HCT116 (cell line): ENCODE results near the gene HCST. TPM values are rescaled to one million over a fixed set of nuclear protein-coding genes. Genes with fewer than 3 reads are reported as not detected.

ENCODE experiments used
- ATAC-seq: fragments of 200-7000 bp; cut with Tn5 transposase; 2 replicates; pipeline ENCODE4 v1.9.1; 2020; ENCODE audit warnings: mild to moderate bottlenecking, moderate library complexity
- BruUV-seq: library from RNA; stranded (reverse); fragments of 400-500 nt; replicated peaks from 2 replicates; lab custom pipeline; 2021; lab: Mats Ljungman, UMichigan
- CTCF ChIA-PET: fragments of 300-600 bp; sonication (Branson Sonifier 250); formaldehyde crosslinking; loops from one replicate; lab custom pipeline; 2021; ENCODE audit warnings: antibody characterized with exemption; lab: Charles Lee
- POLR2A ChIA-PET: fragments of 300-600, 350-600 bp; sonication (Branson Sonifier 250); formaldehyde crosslinking; loops from one replicate; lab custom pipeline; 2021; ENCODE audit warnings: antibody characterized with exemption; lab: Charles Lee
- RAD21 ChIA-PET, 2 experiments: fragments of 300-600 bp; sonication (Branson Sonifier 250); formaldehyde crosslinking; loops; one replicate each; lab custom pipeline; 2023; ENCODE audit warnings: low total read pairs in 2 of 2; ENCODE audit not compliant: uncharacterized antibody in 2 of 2, unreplicated experiment in 2 of 2, low non-redundant PET in 1 of 2; lab: Charles Lee
- DNase-seq: peaks from one replicate; pipeline ENCODE4 v3.0.0-alpha.2; 2010; ENCODE audit warnings: low read depth, low spot score
- H2AFZ ChIP-seq: fragments of 200-600 bp; shearing (Covaris generic), sonication (generic); 2 replicates; pipeline ENCODE4 v1.6.1; 2017; ENCODE audit warnings: low read depth, mixed run types, mixed read lengths, antibody characterized with exemption, low read length; ENCODE audit not compliant: poor library complexity, severe bottlenecking
- H3K27ac ChIP-seq: 2 replicates; pipeline ENCODE4 v1.5.1; 2012; ENCODE audit warnings: low read depth, low read length
- H3K27me3 ChIP-seq: fragments of 200-600 bp; sonication (generic); 2 replicates; pipeline ENCODE4 v1.6.1; 2016; ENCODE audit warnings: mixed run types, low read length, mixed read lengths; ENCODE audit not compliant: insufficient read depth
- H3K36me3 ChIP-seq, 2 experiments: fragments of 200-500 bp in 1 of 2; fragments of 200-600 bp in 1 of 2; sonication (Bioruptor generic) in 1 of 2; sonication (generic) in 1 of 2; 2 replicates each; pipeline versions ENCODE4 v1.5.1 to v1.6.1; 2014 to 2016; ENCODE audit warnings: low read length in 2 of 2, inconsistent platforms in 1 of 2, mixed read lengths in 1 of 2, mixed run types in 1 of 2; ENCODE audit not compliant: insufficient read depth in 2 of 2, control insufficient read depth in 1 of 2
- H3K4me1 ChIP-seq, 2 experiments: fragments of 200-600 bp in 1 of 2; sonication (generic) in 1 of 2; 2 replicates each; pipeline versions ENCODE4 v1.5.1 to v1.6.1; 2012 to 2017; ENCODE audit warnings: low read length in 2 of 2, inconsistent platforms in 1 of 2, mild to moderate bottlenecking in 1 of 2, mixed read lengths in 1 of 2, mixed run types in 1 of 2, moderate library complexity in 1 of 2; ENCODE audit not compliant: insufficient read depth in 2 of 2, control insufficient read depth in 1 of 2
- H3K4me2 ChIP-seq: fragments of 200-600 bp; sonication (generic); 2 replicates; pipeline ENCODE4 v1.6.1; 2017; ENCODE audit warnings: mixed run types, low read length, mixed read lengths
- H3K4me3 ChIP-seq, 2 experiments: fragments of 200-600 bp in 1 of 2; sonication (generic) in 1 of 2; replicated peaks in 1 of 2; 2 replicates each; pipeline ENCODE4 v1.5.1; 2011 to 2016; ENCODE audit warnings: low read length in 2 of 2, control low read depth in 1 of 2, low read depth in 1 of 2, mild to moderate bottlenecking in 1 of 2, mixed read lengths in 1 of 2, mixed run types in 1 of 2
- H3K79me2 ChIP-seq: fragments of 200-600 bp; sonication (generic); 2 replicates; pipeline ENCODE4 v1.6.1; 2017; ENCODE audit warnings: mild to moderate bottlenecking, mixed run types, low read length, moderate library complexity, mixed read lengths; ENCODE audit not compliant: insufficient read depth
- H3K9ac ChIP-seq: fragments of 200-600 bp; sonication (generic); 2 replicates; pipeline ENCODE4 v1.6.1; 2016; ENCODE audit warnings: low read length, mixed read lengths
- H3K9me2 ChIP-seq: fragments of 200-600 bp; sonication (generic), shearing (Covaris generic); 2 replicates; pipeline ENCODE4 v1.6.1; 2017; ENCODE audit warnings: mixed run types, mild to moderate bottlenecking, moderate library complexity; ENCODE audit not compliant: insufficient read depth
- H3K9me3 ChIP-seq, 2 experiments: fragments of 200-500 bp in 1 of 2; fragments of 200-600 bp in 1 of 2; sonication (Bioruptor generic) in 1 of 2; sonication (generic) in 1 of 2; 2 replicates each; pipeline ENCODE4 v1.6.1; 2014 to 2017; ENCODE audit warnings: low read length in 2 of 2, mixed read lengths in 2 of 2, inconsistent platforms in 1 of 2, low read depth in 1 of 2, mild to moderate bottlenecking in 1 of 2, mixed run types in 1 of 2, moderate library complexity in 1 of 2; ENCODE audit not compliant: control insufficient read depth in 1 of 2, insufficient read depth in 1 of 2
- H4K20me1 ChIP-seq: fragments of 200-600 bp; sonication (generic), shearing (Covaris generic); 2 replicates; pipeline ENCODE4 v1.6.1; 2017; ENCODE audit warnings: mixed run types, mild to moderate bottlenecking, moderate library complexity; ENCODE audit not compliant: insufficient read depth
- CBX3 ChIP-seq: IDR thresholded peaks from 2 replicates; pipeline ENCODE4 v1.6.1; 2012; ENCODE audit warnings: low read depth
- CEBPB ChIP-seq: IDR thresholded peaks from 2 replicates; pipeline ENCODE4 v1.6.1; 2012; ENCODE audit warnings: low read depth
- EGR1 ChIP-seq: IDR thresholded peaks from 2 replicates; pipeline ENCODE4 v1.6.1; 2012; ENCODE audit warnings: low read depth
- ELF1 ChIP-seq: IDR thresholded peaks from 2 replicates; pipeline ENCODE4 v1.6.1; 2012; ENCODE audit warnings: low read depth, borderline replicate concordance
- EZH2phosphoT487 ChIP-seq: fragments of 200-600 bp; IDR thresholded peaks from 2 replicates; pipeline ENCODE4 v1.6.1; 2018; ENCODE audit warnings: antibody characterized with exemption, borderline replicate concordance
- JUND ChIP-seq: IDR thresholded peaks from 2 replicates; pipeline ENCODE4 v1.6.1; 2012
- POLR2AphosphoS5 ChIP-seq: IDR thresholded peaks from 2 replicates; pipeline ENCODE4 v1.6.1; 2011; ENCODE audit warnings: mild to moderate bottlenecking, low read depth, low read length, moderate library complexity
- SIN3A ChIP-seq: IDR thresholded peaks from 2 replicates; pipeline ENCODE4 v1.6.1; 2012; ENCODE audit warnings: low read depth
- YY1 ChIP-seq: IDR thresholded peaks from 2 replicates; pipeline ENCODE4 v1.6.1; 2011; ENCODE audit warnings: low read length, low read depth, moderate library complexity, mild to moderate bottlenecking; ENCODE audit not compliant: insufficient replicate concordance; ENCODE audit errors: extremely low read depth
- ZFX ChIP-seq: fragments of 450-650 bp; IDR thresholded peaks from 2 replicates; pipeline ENCODE4 v1.6.1; 2017
- intact Hi-C: fragments of 100-400 bp; cut with micrococcal nuclease; formaldehyde crosslinking; loops from 2 replicates; pipeline ENCODE4 v1.10.0; 2022
- total RNA-seq: library from RNA; stranded (reverse); gene quantifications from one replicate; pipeline ENCODE4 v1.2.1, GENCODE V29; 2021; ENCODE audit not compliant: unreplicated experiment
- TF ChIP-seq, protein P1 (sequence below), 3 experiments: fragments of 200-600 bp in 1 of 3; sonication (generic) in 1 of 3; IDR thresholded peaks in 2 of 3; conservative IDR thresholded peaks in 1 of 3; 2 replicates each; pipeline ENCODE4 v1.5.1; 2012 to 2017; ENCODE audit warnings: low read depth in 2 of 3, low read length in 2 of 3, antibody characterized with exemption in 1 of 3, borderline replicate concordance in 1 of 3, control low read depth in 1 of 3, mild to moderate bottlenecking in 1 of 3, mixed read lengths in 1 of 3, mixed run types in 1 of 3, moderate library complexity in 1 of 3; ENCODE audit not compliant: insufficient read depth in 1 of 3
- TF ChIP-seq, protein P2 (sequence below): IDR thresholded peaks from 2 replicates; pipeline ENCODE4 v1.6.1; 2012; ENCODE audit warnings: low read depth

Gene HCST
- total RNA-seq, 1 experiment from 2014 or later, result 1.2 TPM

DNA sequence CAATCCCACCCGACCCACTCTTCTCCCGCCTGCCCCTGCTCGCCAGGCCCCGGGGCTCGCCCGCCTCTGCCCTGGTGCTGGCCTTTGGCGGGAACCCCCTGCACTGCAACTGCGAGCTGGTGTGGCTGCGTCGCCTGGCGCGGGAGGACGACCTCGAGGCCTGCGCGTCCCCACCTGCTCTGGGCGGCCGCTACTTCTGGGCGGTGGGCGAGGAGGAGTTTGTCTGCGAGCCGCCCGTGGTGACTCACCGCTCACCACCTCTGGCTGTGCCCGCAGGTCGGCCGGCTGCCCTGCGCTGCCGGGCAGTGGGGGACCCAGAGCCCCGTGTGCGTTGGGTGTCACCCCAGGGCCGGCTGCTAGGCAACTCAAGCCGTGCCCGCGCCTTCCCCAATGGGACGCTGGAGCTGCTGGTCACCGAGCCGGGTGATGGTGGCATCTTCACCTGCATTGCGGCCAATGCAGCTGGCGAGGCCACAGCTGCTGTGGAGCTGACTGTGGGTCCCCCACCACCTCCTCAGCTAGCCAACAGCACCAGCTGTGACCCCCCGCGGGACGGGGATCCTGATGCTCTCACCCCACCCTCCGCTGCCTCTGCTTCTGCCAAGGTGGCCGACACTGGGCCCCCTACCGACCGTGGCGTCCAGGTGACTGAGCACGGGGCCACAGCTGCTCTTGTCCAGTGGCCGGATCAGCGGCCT, 37.9 kb downstream of the HCST start:
- TF ChIP-seq YY1, result no peak
- no peak for TF ChIP-seq ZFX
- TF ChIP-seq ELF1, result no peak
- TF ChIP-seq, protein P1, sequence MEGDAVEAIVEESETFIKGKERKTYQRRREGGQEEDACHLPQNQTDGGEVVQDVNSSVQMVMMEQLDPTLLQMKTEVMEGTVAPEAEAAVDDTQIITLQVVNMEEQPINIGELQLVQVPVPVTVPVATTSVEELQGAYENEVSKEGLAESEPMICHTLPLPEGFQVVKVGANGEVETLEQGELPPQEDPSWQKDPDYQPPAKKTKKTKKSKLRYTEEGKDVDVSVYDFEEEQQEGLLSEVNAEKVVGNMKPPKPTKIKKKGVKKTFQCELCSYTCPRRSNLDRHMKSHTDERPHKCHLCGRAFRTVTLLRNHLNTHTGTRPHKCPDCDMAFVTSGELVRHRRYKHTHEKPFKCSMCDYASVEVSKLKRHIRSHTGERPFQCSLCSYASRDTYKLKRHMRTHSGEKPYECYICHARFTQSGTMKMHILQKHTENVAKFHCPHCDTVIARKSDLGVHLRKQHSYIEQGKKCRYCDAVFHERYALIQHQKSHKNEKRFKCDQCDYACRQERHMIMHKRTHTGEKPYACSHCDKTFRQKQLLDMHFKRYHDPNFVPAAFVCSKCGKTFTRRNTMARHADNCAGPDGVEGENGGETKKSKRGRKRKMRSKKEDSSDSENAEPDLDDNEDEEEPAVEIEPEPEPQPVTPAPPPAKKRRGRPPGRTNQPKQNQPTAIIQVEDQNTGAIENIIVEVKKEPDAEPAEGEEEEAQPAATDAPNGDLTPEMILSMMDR (IDR thresholded peaks at IDR 0.05 in 2 of 3, conservative IDR thresholded peaks at IDR 0.05 in 1 of 3; ENCODE audit: borderline replicate concordance in 1 of 3, insufficient read depth in 1 of 3, low read depth in 2 of 3, low read length in 2 of 3), result no peak
- no peak for TF ChIP-seq JUND
- TF ChIP-seq CEBPB, result no peak
- TF ChIP-seq SIN3A, result no peak
- no peak for TF ChIP-seq EZH2phosphoT487
- no peak for TF ChIP-seq EGR1
- no peak for TF ChIP-seq CBX3
- TF ChIP-seq, protein P2, sequence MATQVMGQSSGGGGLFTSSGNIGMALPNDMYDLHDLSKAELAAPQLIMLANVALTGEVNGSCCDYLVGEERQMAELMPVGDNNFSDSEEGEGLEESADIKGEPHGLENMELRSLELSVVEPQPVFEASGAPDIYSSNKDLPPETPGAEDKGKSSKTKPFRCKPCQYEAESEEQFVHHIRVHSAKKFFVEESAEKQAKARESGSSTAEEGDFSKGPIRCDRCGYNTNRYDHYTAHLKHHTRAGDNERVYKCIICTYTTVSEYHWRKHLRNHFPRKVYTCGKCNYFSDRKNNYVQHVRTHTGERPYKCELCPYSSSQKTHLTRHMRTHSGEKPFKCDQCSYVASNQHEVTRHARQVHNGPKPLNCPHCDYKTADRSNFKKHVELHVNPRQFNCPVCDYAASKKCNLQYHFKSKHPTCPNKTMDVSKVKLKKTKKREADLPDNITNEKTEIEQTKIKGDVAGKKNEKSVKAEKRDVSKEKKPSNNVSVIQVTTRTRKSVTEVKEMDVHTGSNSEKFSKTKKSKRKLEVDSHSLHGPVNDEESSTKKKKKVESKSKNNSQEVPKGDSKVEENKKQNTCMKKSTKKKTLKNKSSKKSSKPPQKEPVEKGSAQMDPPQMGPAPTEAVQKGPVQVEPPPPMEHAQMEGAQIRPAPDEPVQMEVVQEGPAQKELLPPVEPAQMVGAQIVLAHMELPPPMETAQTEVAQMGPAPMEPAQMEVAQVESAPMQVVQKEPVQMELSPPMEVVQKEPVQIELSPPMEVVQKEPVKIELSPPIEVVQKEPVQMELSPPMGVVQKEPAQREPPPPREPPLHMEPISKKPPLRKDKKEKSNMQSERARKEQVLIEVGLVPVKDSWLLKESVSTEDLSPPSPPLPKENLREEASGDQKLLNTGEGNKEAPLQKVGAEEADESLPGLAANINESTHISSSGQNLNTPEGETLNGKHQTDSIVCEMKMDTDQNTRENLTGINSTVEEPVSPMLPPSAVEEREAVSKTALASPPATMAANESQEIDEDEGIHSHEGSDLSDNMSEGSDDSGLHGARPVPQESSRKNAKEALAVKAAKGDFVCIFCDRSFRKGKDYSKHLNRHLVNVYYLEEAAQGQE, result no peak
- TF ChIP-seq POLR2AphosphoS5, result no peak
- H3K79me2 ChIP-seq, result peaks cover 20% of the 10 kb centered on the region
- RAD21 ChIA-PET, result no interaction called here
- BruUV-seq, result no TSS peak
- no peaks in the 10 kb centered on the region for H3K9me2 ChIP-seq
- DNase-seq, result no peak
- no peaks in the 10 kb centered on the region for H3K27me3 ChIP-seq
- no peak overlapping the region for H3K4me3 ChIP-seq
- no peak overlapping the region for H2AFZ ChIP-seq
- H3K4me2 ChIP-seq, result no peak overlapping the region
- no peak overlapping the region for H3K27ac ChIP-seq
- no peaks in the 10 kb centered on the region for H4K20me1 ChIP-seq
- POLR2A ChIA-PET, result no interaction called here
- CTCF ChIA-PET, result no interaction called here
- no peak for ATAC-seq
- H3K9ac ChIP-seq, result no peak overlapping the region
- H3K4me1 ChIP-seq, result peaks cover 16 to 19% of the 10 kb centered on the region in 2 experiments; a peak in 3 of 4 replicates
- no peaks in the 10 kb centered on the region; a peak in 2 of 4 replicates for H3K36me3 ChIP-seq
- no peaks in the 10 kb centered on the region for H3K9me3 ChIP-seq
- intact Hi-C loops, result no loop called here
